ENCODE data around the gene AP1M2.
"Not testable (repeated sequence)": the region's sequence is repeated elsewhere in the genome, so short reads cannot be mapped to it uniquely, and the experiment has no call there.

AP1M2 gene

DNA sequence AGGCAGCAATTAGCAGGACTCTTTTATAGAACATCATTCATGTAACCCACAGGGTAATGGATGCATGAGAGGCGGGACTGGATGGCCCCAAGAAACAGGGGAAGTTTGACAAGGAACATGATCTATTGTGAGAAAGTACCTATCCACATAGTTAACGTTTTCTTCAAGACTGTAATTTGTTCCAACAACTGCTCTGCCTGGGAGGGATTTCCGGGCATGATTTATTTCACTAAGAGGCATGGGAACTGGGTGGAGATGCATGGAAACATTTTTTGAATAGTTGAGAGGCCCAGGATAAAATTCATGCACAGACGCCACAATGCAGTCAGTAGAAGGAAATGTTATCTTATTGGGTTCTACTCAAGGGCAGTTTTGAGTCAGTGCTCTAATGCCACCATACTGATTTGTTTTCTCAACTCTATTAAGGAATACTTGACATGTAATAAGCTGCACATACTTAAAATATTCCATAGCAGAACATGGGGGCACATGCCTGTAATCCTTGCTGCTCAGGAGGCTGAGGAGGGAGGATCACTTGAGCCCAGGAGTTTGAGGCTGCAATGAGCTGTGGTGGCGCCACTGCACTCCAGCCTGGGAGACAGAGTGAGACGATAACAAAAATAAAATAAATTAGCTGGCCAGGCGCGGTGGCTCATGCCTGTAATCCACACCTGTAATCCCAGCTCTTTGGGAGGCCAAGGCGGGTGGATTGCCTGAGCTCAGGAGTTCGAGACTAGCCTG, 53.3 kb downstream of the AP1M2 start:
- no peak for DNase-seq

DNA sequence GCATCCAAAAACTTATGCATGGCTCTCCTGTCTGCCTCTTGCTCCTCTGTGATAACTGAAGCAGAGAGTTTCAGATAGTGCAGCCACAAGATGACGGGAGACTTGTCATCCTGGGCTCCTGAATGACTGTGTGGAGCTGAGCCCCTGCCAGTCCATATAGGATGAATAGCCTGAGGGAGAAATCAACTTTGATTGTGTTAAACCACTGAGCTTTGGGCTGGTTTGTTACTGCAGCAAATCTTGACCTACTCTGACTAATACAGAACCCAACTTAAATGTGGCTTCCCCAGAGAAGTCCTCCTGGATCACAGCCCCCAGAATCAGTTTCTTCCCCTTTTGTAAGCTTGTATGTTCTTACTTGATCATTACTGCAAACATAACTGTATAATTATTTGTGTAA, 54.7 kb downstream of the AP1M2 start:
- DNase-seq = no peak

DNA sequence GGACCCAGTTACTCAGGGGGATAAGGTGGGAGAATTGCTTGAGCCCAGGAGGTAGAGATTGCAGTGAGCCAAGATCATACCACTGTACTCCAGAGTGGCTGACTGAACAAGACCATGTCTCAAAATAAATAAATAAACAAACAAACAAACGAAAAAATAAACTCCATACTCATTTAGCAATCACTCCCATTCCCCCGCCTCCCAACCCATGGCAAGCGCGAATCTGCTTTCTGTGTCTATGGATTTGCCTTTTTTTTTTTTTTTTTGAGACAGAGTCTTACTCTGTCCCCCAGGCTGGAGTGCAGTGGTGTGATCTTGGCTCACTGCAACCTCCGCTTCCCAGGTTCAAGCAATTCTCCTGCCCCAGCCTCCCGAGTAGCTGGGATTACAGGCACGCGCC, 60.2 kb downstream of the AP1M2 start:
- not testable (repeated sequence) for DNase-seq

DNA sequence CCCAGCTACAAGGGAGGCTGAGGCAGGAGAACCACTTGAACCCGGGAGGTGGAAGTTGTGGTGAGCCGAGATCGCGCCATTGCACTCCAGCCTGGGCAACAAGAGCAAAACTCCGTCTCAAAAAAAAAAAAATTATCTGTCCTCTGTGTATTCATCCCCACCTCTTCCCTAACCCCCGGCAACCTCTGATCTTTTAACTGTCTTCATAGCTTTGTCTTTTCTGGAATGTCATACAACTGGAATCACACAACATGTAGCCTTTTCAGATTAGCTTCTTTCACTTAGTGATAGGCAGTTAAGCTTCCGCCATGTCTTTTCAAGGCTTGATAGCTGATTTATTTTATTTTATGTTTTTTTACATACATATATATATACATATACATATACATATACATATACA, 61.5 kb downstream of the AP1M2 start:
- DNase-seq = no peak

DNA sequence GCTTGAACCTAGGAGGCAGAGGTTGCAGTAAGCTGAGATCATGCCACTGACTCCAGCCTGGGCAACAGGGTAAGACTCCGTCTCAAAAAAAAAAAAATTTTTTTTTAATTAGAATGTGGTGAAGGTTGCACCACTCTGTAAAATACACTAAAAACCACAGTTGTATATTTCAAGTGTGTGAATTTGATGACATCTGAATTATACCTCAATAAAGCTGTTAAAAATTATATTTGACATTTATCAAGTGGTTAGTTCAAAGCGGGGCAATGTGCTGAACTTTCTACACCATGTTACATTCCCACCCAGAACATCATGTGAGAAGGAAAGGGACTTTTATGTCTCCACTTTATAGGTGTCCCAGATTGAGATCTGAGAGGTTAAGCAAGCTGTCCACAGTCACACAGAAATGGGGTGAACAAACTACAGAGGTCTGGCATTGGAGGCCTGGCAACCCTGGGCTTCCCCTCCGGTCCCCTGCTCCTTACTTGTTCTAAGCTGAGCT, 63.9 kb downstream of the AP1M2 start:
- no peak for DNase-seq

Measured in activated CD4-positive, alpha-beta T cell treated with anti-CD3 and anti-CD28 coated beads, Interleukin-2, Interleukin-6, amounts not matched to agents 100 ng/mL and 50 ng/mL, durations not matched to agents 16 hours and 8 hours (primary cell).